ENCODE data around the gene ERBB3. TPM values are rescaled to one million over a fixed set of nuclear protein-coding genes. Genes with fewer than 3 reads are reported as not detected.
"Not testable (repeated sequence)": the region's sequence is repeated elsewhere in the genome, so short reads cannot be mapped to it uniquely, and the experiment has no call there.

The ERBB3 gene
- total RNA-seq, 4 donors from 2014 or later, result 0.77 to 29.0 (median 6.5) TPM

GRCh38 chr12:56042843-56043242 is 37.1 kb upstream of the ERBB3 start:
- H3K4me1 ChIP-seq, result peaks cover 0 to 14% of the 10 kb centered on the region in 2 donors
- no peaks in the 10 kb centered on the region for H3K36me3 ChIP-seq
- DNase-seq, result no peak
- no peaks in the 10 kb centered on the region for H3K9me3 ChIP-seq
- no peaks in the 10 kb centered on the region for H3K27me3 ChIP-seq
- peak overlapping the region; percentile 72 to 79 for H3K4me3 ChIP-seq
- peak overlapping the region; percentile 91 to 92 for H3K27ac ChIP-seq
- no peak for TF ChIP-seq POLR2A (IDR thresholded peaks at IDR 0.05)
- no peak for TF ChIP-seq CTCF (IDR thresholded peaks at IDR 0.05)
- intact Hi-C loops (cut with DNase I; ENCODE audit: low total_unique reads), result loop anchor here (10.0 kb wide), 1 partner anchor 48 kb away; the partner anchor contains the start of gene SUOX

- no peak overlapping the region for H3K4me3 ChIP-seq
- H3K9me3 ChIP-seq, result no peaks in the 10 kb centered on the region
- DNase-seq, result no peak
- H3K4me1 ChIP-seq, result peaks cover 0 to 14% of the 10 kb centered on the region in 2 donors
- intact Hi-C loops (cut with DNase I; ENCODE audit: low total_unique reads), result loop anchor here (10.0 kb wide), 1 partner anchor 51 kb away; the partner anchor contains the start of gene SUOX
- no peaks in the 10 kb centered on the region for H3K27me3 ChIP-seq
- no peaks in the 10 kb centered on the region for H3K36me3 ChIP-seq
- H3K27ac ChIP-seq, result peak overlapping the region in 1 of 2 donors; percentile 53
- no peak for TF ChIP-seq POLR2A (IDR thresholded peaks at IDR 0.05)
Observed at GRCh38 chr12:56046027-56046780, 33.8 kb upstream of the ERBB3 start.

- Histone ChIP-seq H3K9me3 (no peaks in the 10 kb centered on the region), H3K36me3 (no peaks in the 10 kb centered on the region), H3K4me1 (no peaks in the 10 kb centered on the region), H3K27me3 (no peaks in the 10 kb centered on the region), H3K27ac (no peak overlapping the region), H3K4me3 (no peak overlapping the region)
- TF ChIP-seq CTCF (IDR thresholded peaks at IDR 0.05) (no peak), POLR2A (IDR thresholded peaks at IDR 0.05) (no peak)
- intact Hi-C loops (cut with DNase I; ENCODE audit: low total_unique reads), result no loop called here
- no peak for DNase-seq
Observed at GRCh38 chr12:56053407-56053893, 26.5 kb upstream of the ERBB3 start.

GRCh38 chr12:56059964-56060363 is 20.0 kb upstream of the ERBB3 start:
- H3K4me3 ChIP-seq; intact Hi-C loops (cut with DNase I; ENCODE audit: low total_unique reads); H3K36me3 ChIP-seq; H3K9me3 ChIP-seq; H3K27ac ChIP-seq; H3K4me1 ChIP-seq; DNase-seq; H3K27me3 ChIP-seq: not testable (repeated sequence)

GRCh38 chr12:56061982-56062381 is 18.0 kb upstream of the ERBB3 start:
- Histone ChIP-seq H3K9me3 (no peaks in the 10 kb centered on the region), H3K4me3 (no peak overlapping the region), H3K4me1 (no peaks in the 10 kb centered on the region), H3K27me3 (no peaks in the 10 kb centered on the region), H3K27ac (no peak overlapping the region), H3K36me3 (no peaks in the 10 kb centered on the region)
- TF ChIP-seq POLR2A (IDR thresholded peaks at IDR 0.05), result no peak
- no peak for TF ChIP-seq CTCF (IDR thresholded peaks at IDR 0.05)
- no peak for DNase-seq
- intact Hi-C loops (cut with DNase I; ENCODE audit: low total_unique reads), result no loop called here

- DNase-seq, result no peak
- H3K4me3 ChIP-seq, result no peak overlapping the region
- H3K27me3 ChIP-seq, result no peaks in the 10 kb centered on the region
- TF ChIP-seq CTCF (IDR thresholded peaks at IDR 0.05) (no peak), POLR2A (IDR thresholded peaks at IDR 0.05) (no peak)
- H3K4me1 ChIP-seq, result no peaks in the 10 kb centered on the region
- no peaks in the 10 kb centered on the region for H3K9me3 ChIP-seq
- no peaks in the 10 kb centered on the region for H3K36me3 ChIP-seq
- H3K27ac ChIP-seq, result no peak overlapping the region
- intact Hi-C loops (cut with DNase I; ENCODE audit: low total_unique reads), result no loop called here
Observed at GRCh38 chr12:56062996-56063395, 17.0 kb upstream of the ERBB3 start.
